Smooth muscle cell (in vitro differentiated cells): ENCODE results near the gene DIS3L2. TPM values are rescaled to one million over a fixed set of nuclear protein-coding genes. Genes with fewer than 3 reads are reported as not detected.

ENCODE experiments used
- DNase-seq: peaks from one replicate; lab custom pipeline; 2025; ENCODE audit not compliant: unreplicated experiment; lab: John Stamatoyannopoulos, UW
- H2AFZ ChIP-seq: fragments of 200-600 bp; sonication (generic); 2 replicates; pipeline ENCODE4 v1.6.0; 2016; ENCODE audit warnings: antibody characterized with exemption, low read depth, mild to moderate bottlenecking
- H3F3A ChIP-seq: fragments of 200-600 bp; sonication (generic); 2 replicates; pipeline ENCODE4 v1.6.0; 2017; ENCODE audit warnings: antibody characterized with exemption, low read depth
- H3K27ac ChIP-seq: fragments of 200-600 bp; sonication (generic); 2 replicates; pipeline ENCODE4 v1.5.1; 2016; ENCODE audit warnings: low read depth, mild to moderate bottlenecking
- H3K27me3 ChIP-seq: fragments of 200-600 bp; sonication (generic); 2 replicates; pipeline ENCODE4 v1.6.1; 2016; ENCODE audit warnings: low read depth, mild to moderate bottlenecking
- H3K36me3 ChIP-seq: fragments of 200-600 bp; sonication (generic); 2 replicates; pipeline ENCODE4 v1.5.1; 2016; ENCODE audit warnings: low read depth
- H3K4me1 ChIP-seq: fragments of 200-600 bp; sonication (generic); 2 replicates; pipeline ENCODE4 v1.5.1; 2016; ENCODE audit warnings: low read depth
- H3K4me2 ChIP-seq: fragments of 200-600 bp; sonication (generic); 2 replicates; pipeline ENCODE4 v1.6.0; 2016; ENCODE audit warnings: mild to moderate bottlenecking
- H3K4me3 ChIP-seq: fragments of 200-600 bp; sonication (generic); 2 replicates; pipeline ENCODE4 v1.5.1; 2016; ENCODE audit warnings: mild to moderate bottlenecking
- H3K79me2 ChIP-seq: fragments of 200-600 bp; sonication (generic); 2 replicates; pipeline ENCODE4 v1.6.0; 2016; ENCODE audit warnings: low read depth, mild to moderate bottlenecking
- H3K9ac ChIP-seq: fragments of 200-600 bp; sonication (generic); 2 replicates; pipeline ENCODE4 v1.6.0; 2016; ENCODE audit warnings: low read depth
- H3K9me3 ChIP-seq: fragments of 200-600 bp; sonication (generic); replicated peaks from 2 replicates; pipeline ENCODE4 v1.5.1; 2016; ENCODE audit warnings: low read depth
- H4K20me1 ChIP-seq: fragments of 200-600 bp; sonication (generic); 2 replicates; pipeline ENCODE4 v1.6.0; 2016; ENCODE audit warnings: low read depth
- CTCF ChIP-seq: fragments of 200-600 bp; sonication (generic); IDR thresholded peaks from 2 replicates; pipeline ENCODE4 v1.5.1; 2017; ENCODE audit warnings: borderline replicate concordance, mild to moderate bottlenecking, antibody characterized with exemption; ENCODE audit not compliant: insufficient read depth, poor library complexity, severe bottlenecking
- WGBS: methylation state at CpG from one replicate; pipeline ENCODE4 v1.1.7; 2016; ENCODE audit warnings: low lambda C conversion rate; 5-methylcytosine and 5-hydroxymethylcytosine counted together
- polyA plus RNA-seq: library from polyadenylated mRNA; unstranded; fragments of >200 nt; fragmentation: Nextera tagmentation; extraction: Ambion mirVana; gene quantifications from 2 replicates; pipeline ENCODE4 v1.2.1, GENCODE V29; 2016
- total RNA-seq: library from RNA; depleted of rRNA; stranded (reverse); fragments of >200 nt; gene quantifications from 2 replicates; pipeline ENCODE4 v1.2.3, GENCODE V29; 2014

The DIS3L2 gene
- total and polyA plus RNA-seq, 2 experiments from 2014 or later = 11.4 to 25.2 TPM

GRCh38 chr2:231928481-231928880 lies 33.0 kb upstream of the DIS3L2 start:
- H3K4me2 ChIP-seq = no peak overlapping the region
- peak; percentile 7 for TF ChIP-seq CTCF

GRCh38 chr2:231928901-231929725 lies 32.4 kb upstream of the DIS3L2 start:
- H3K4me3 ChIP-seq = no peak overlapping the region
- H3K79me2 ChIP-seq = no peaks in the 10 kb centered on the region
- no peak overlapping the region for H3K4me2 ChIP-seq
- H2AFZ ChIP-seq = no peak overlapping the region
- DNase-seq = no peak
- H3F3A ChIP-seq = no peaks in the 10 kb centered on the region
- no peak overlapping the region for H3K9ac ChIP-seq
- TF ChIP-seq CTCF = no peak
- WGBS = 79% methylated on average over 11 of the region's 11 CpGs
- H3K27me3 ChIP-seq = peaks cover 70% of the 10 kb centered on the region
- H3K27ac ChIP-seq = no peak overlapping the region
- no peaks in the 10 kb centered on the region for H4K20me1 ChIP-seq
- H3K36me3 ChIP-seq = no peaks in the 10 kb centered on the region
- H3K4me1 ChIP-seq = peaks cover 11% of the 10 kb centered on the region
- no peaks in the 10 kb centered on the region for H3K9me3 ChIP-seq

More at GRCh38 chr2:231928481-231928880, 33.0 kb upstream of the DIS3L2 start:
- no peaks in the 10 kb centered on the region for H3F3A ChIP-seq
- no peak overlapping the region for H2AFZ ChIP-seq
- no peaks in the 10 kb centered on the region for H4K20me1 ChIP-seq
- no peaks in the 10 kb centered on the region for H3K9me3 ChIP-seq
- peaks cover 11% of the 10 kb centered on the region for H3K4me1 ChIP-seq
- H3K36me3 ChIP-seq = no peaks in the 10 kb centered on the region
- H3K27ac ChIP-seq = no peak overlapping the region
- no peak overlapping the region for H3K4me3 ChIP-seq
- no peak overlapping the region for H3K9ac ChIP-seq
- peaks cover 76% of the 10 kb centered on the region for H3K27me3 ChIP-seq
- WGBS = 64% methylated on average over 5 of the region's 5 CpGs
- H3K79me2 ChIP-seq = no peaks in the 10 kb centered on the region
- no peak for DNase-seq

GRCh38 chr2:231929961-231930592 lies 31.4 kb upstream of the DIS3L2 start:
- no peak for DNase-seq
- TF ChIP-seq CTCF = peak; percentile 30

More at GRCh38 chr2:231929961-231930592, 31.4 kb upstream of the DIS3L2 start:
- Histone ChIP-seq H3K9ac (no peak overlapping the region), H3K36me3 (no peaks in the 10 kb centered on the region), H3K27ac (no peak overlapping the region), H3K79me2 (no peaks in the 10 kb centered on the region), H3F3A (no peaks in the 10 kb centered on the region), H3K4me1 (peaks cover 11% of the 10 kb centered on the region), H3K9me3 (no peaks in the 10 kb centered on the region), H3K4me2 (no peak overlapping the region), H2AFZ (no peak overlapping the region), H3K4me3 (no peak overlapping the region), H3K27me3 (peaks cover 60% of the 10 kb centered on the region), H4K20me1 (no peaks in the 10 kb centered on the region)
- 49% methylated on average over 10 of the region's 11 CpGs for WGBS
